Liver (tissue), 3 donors: ENCODE results near the gene BNC2.

ENCODE experiments used
- ATF3 ChIP-seq: IDR thresholded peaks from 2 replicates; pipeline ENCODE4 v1.6.1; 2016; ENCODE audit warnings: antibody characterized with exemption
- EGR1 ChIP-seq, 2 donors: IDR thresholded peaks; 2 replicates each; pipeline ENCODE4 v1.6.1; 2016 to 2018; ENCODE audit warnings: antibody characterized with exemption in 2 of 2, low read depth in 2 of 2
- FOXA1 ChIP-seq: IDR thresholded peaks from 2 replicates; pipeline ENCODE4 v1.6.1; 2016; ENCODE audit warnings: antibody characterized with exemption
- GABPA ChIP-seq, 2 donors: IDR thresholded peaks in 1 of 2; conservative IDR thresholded peaks in 1 of 2; 2 replicates each; pipeline ENCODE4 v1.6.1; 2016; ENCODE audit warnings: antibody characterized with exemption in 2 of 2, mild to moderate bottlenecking in 1 of 2, moderate library complexity in 1 of 2
- HNF4G ChIP-seq: IDR thresholded peaks from 2 replicates; pipeline ENCODE4 v1.6.1; 2016; ENCODE audit warnings: antibody characterized with exemption
- NR2F2 ChIP-seq: IDR thresholded peaks from 2 replicates; pipeline ENCODE4 v1.6.1; 2016; ENCODE audit warnings: antibody characterized with exemption
- RAD21 ChIP-seq, 2 donors: IDR thresholded peaks; 2 replicates each; pipeline ENCODE4 v1.6.1; 2016; ENCODE audit warnings: antibody characterized with exemption in 2 of 2, mild to moderate bottlenecking in 2 of 2
- RXRA ChIP-seq, 2 donors: IDR thresholded peaks; 2 replicates each; pipeline ENCODE4 v1.6.1; 2017 to 2018; ENCODE audit warnings: antibody characterized with exemption in 2 of 2, mild to moderate bottlenecking in 1 of 2
- TAF1 ChIP-seq: conservative IDR thresholded peaks from 2 replicates; pipeline ENCODE4 v1.6.1; 2016; ENCODE audit warnings: antibody characterized with exemption, mild to moderate bottlenecking
- YY1 ChIP-seq: IDR thresholded peaks from 2 replicates; pipeline ENCODE4 v1.6.1; 2016; ENCODE audit warnings: antibody characterized with exemption, mild to moderate bottlenecking
- ZBTB33 ChIP-seq: IDR thresholded peaks from 2 replicates; pipeline ENCODE4 v1.6.1; 2016; ENCODE audit warnings: antibody characterized with exemption
- TF ChIP-seq, protein P1 (sequence below): fragments of 150-350 bp; IDR thresholded peaks from 2 replicates; pipeline ENCODE4 v1.5.1; 2017; ENCODE audit warnings: improper control_type of control experiment, low read depth, low read length; ENCODE audit not compliant: missing input control
- TF ChIP-seq, protein P2 (sequence below): IDR thresholded peaks from 2 replicates; pipeline ENCODE4 v1.6.1; 2016; ENCODE audit warnings: antibody characterized with exemption
- donor health status: healthy.
- donor health status: healthy.

GRCh38 chr9:16514131-16514530 lies 356.3 kb downstream of the BNC2 start:
- TF ChIP-seq, protein P1, sequence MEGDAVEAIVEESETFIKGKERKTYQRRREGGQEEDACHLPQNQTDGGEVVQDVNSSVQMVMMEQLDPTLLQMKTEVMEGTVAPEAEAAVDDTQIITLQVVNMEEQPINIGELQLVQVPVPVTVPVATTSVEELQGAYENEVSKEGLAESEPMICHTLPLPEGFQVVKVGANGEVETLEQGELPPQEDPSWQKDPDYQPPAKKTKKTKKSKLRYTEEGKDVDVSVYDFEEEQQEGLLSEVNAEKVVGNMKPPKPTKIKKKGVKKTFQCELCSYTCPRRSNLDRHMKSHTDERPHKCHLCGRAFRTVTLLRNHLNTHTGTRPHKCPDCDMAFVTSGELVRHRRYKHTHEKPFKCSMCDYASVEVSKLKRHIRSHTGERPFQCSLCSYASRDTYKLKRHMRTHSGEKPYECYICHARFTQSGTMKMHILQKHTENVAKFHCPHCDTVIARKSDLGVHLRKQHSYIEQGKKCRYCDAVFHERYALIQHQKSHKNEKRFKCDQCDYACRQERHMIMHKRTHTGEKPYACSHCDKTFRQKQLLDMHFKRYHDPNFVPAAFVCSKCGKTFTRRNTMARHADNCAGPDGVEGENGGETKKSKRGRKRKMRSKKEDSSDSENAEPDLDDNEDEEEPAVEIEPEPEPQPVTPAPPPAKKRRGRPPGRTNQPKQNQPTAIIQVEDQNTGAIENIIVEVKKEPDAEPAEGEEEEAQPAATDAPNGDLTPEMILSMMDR, result no peak
- TF ChIP-seq HNF4G (no peak), YY1 (no peak), GABPA (IDR thresholded peaks at IDR 0.05 in 1 of 2, conservative IDR thresholded peaks at IDR 0.05 in 1 of 2) (no peak), TAF1 (no peak), ATF3 (no peak), NR2F2 (no peak), EGR1 (IDR thresholded peaks at IDR 0.05; ENCODE audit: low read depth in 2 of 2) (no peak), ZBTB33 (no peak), RAD21 (IDR thresholded peaks at IDR 0.05) (no peak), RXRA (IDR thresholded peaks at IDR 0.05) (no peak), FOXA1 (no peak)
- TF ChIP-seq, protein P2, sequence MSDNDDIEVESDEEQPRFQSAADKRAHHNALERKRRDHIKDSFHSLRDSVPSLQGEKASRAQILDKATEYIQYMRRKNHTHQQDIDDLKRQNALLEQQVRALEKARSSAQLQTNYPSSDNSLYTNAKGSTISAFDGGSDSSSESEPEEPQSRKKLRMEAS, result no peak
